Stimulated activated CD8-positive, alpha-beta memory T cell treated with anti-CD3 and anti-CD28 coated beads, Interleukin-12 subunit alpha, Interleukin-12 subunit beta, amount 100 ng/mL, for 24 hours (primary cell): ENCODE data around the gene RNF150.

Experiments used
- DNase-seq: peaks from one replicate; pipeline ENCODE4 v3.0.0-alpha.2; 2020; ENCODE audit errors: extremely low read depth

RNF150 gene

DNA sequence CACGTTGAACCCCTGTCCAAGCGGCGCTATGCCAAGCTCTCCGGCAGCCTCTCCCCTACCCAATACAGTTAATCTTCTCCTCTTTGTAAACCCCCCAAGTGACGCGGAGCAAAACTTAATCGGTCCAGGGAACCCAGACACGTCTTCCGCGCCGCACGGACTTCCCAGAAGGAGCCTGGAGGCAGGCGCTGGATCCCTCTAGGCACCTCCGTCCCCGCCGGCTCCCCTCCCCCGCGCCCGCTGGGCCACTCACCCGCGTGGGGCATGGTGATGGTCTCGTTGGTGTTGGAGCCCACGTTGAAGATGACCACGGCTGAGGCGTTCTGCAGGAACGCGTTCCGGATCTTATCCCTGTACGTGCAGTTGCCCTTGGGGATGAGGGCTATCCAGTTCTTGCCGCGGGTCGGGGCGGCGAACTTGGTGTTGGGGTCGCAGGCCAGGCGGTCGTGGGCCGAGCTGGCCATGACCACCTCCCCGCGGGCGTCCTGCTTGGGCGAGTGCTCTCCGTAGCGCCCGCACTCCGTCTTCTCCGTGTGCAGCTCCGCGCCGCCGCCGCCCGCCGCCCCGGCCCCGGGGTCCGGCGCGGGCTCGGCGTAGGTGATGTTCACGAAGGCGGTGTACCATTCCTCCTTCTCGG, 1.1 kb downstream of the RNF150 start:
- DNase-seq = no peak

DNA sequence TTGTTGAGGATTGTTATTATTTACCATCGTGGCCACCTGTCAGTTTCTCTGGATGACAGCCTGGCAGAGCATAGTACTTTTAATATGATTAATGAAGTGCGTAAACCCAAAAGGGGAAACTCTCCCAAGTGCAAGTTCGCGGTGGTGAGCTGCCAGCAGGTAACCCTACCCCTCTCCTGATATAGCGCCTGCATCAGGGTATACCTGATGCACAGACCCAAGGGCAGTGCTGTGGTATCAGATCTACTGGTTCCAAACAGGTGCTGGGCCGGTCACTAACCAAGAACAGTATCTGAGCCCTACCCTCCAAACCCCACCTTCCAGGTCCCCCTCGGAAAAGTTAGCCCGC, 1.6 kb downstream of the RNF150 start:
- DNase-seq = no peak

DNA sequence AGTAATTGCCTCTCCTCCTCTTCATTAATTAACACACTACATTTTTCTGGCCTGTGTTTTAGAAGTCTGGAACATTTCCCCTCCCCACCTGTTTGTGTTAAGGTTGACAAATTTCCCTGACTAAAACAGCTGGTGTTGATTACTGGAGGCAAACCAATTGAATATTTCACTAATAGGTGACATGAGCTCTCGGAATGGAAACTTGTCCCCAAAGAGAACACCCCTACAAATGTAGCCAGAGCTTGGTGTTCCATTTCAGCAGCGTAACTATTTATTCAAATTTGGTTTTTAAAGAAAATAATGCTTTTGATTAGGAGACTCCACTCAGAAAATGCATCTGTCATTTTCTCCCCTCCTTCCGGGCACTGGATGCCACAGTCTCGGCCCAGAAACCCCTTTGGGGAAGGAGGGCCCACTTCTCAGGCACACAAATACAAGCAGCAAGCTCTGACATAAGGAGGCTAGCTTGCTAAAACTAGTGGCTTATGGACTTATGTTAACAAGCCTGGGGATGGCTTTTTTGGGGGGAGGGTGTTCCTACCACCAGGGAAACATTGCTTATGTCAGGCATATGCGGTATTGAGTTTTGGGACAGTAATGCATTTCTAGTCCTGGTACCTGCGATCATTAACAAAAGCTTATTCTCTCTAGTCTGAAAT, 2.2 kb downstream of the RNF150 start:
- no peak for DNase-seq

DNA sequence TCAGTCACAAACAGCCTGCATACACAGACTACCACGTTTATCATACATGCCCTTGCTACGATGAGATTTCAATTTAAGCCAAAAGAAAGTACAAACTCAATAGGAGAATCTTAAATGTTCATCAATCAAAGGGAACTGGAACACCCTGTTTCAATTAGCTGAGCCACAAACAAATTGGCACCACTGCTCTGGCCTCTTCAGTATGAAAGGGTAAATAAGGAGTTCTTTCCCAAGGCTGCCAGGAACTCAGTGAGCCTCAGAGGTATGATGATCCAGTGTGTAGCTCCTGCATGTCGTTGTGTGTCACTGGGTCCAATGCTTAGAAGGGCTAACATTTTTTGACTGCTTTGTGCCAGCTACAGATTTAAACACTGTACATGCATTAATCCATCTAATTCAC, 5.4 kb downstream of the RNF150 start:
- DNase-seq = no peak

DNA sequence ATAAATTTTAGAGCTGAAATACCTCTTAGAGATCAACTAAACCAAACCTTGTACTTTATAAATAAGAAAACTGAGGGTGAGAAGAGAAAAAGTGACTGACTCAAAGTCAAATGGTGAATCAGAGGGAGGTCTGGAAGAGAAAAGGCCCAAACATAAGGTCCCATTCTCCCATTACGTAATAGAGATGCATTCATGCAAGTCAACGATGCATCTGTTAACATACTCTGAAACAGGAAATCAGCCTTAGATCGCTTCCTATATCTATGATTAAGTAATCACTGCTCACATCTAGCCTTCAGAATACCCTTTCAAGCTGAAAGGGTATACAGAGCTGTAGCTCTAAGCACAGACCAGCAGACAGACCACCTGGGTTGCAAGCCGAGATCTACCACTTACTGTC, 6.5 kb downstream of the RNF150 start:
- no peak for DNase-seq

DNA sequence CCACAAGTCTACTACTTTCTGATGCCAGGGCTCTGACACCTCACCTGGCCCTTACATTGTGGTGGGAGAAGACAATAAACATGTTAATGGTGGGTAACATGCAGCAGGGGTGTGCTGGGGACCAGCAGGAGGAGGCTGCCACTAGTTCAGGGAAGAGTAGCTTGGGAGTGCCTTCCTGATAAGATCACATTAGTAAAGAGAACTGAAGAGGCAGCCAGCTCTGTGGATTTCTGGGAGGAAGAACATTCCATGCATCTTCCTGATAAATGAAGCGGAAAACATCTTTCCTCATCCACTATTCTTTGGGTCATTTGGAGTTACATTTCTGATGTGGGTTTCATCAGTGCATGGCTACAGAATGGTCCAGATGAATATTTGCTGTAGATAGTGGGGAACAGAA, 9.0 kb downstream of the RNF150 start:
- no peak for DNase-seq

DNA sequence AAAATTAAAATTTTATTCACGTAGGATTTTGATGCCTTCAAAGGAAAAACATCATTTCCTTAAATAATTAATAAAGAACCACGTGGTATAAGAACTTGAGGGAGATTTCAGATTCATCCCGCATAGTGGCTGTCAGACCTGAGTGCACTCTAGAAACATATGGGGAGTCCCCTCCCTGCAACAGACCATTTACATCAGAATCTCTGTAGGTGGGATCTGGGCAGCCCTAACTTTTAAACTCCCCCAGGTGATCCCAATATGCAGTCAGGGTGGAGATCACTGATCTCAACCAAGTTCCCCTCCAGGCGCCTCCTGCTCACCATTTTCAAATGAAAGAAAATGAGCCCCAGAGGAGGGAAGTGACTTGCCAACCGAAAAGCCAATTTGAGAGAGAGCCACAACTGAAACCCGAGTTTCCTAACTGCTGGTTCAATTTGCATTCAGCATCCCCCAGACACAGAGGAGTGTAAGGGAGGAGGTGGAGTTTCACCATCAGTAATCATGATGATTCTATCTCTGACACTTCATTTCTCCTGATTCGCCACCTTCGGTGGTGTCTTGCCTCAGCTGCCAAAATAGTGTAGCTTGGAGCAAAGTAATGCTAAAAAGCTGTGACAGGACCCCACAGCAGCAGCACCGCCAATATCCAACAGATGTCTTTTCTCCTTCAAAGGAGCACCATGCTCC, 11.4 kb downstream of the RNF150 start:
- no peak for DNase-seq

DNA sequence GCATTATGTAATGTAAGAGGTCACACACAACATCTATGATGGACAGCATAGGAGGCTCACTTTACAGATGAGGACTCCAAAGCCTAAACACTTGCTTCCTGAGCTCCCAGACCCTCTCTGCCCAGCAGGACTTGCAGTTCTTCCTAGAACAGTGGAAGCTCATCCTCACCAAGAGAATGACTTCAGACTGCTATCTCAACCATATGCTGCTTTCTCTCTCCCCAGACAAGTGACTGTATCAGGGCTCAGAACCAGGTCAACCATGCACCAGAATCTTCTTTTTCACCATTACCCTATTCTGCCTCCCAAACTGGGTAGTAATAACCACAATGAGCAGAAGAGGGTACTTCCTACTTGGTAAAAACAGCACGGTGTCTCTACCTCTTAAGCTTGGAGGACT, 12.2 kb downstream of the RNF150 start:
- DNase-seq = no peak

DNA sequence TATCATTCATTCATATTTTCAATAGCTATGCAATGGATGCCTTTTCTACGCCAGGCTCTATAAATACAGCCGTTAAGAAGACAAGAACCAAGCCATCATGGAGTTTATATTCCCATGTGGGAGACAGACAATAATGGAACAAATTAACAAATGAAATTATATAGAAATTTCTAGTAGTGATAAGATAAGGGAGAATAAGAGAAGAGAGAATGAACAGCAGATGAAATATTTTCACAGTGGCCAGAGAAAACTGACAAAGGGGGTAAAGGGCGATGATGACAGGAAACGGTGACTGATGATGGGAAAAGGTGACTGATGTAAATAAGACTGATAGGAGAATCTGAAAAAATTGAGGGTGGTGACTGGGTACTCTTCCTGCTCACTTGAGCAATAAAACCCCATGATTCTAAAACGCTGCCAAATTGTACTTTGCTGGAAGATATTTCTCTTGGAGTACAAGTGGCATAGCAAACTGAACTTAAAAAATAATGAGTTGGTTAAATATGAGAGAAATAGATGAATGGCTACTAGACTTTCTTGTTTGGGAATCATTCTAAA, 13.2 kb downstream of the RNF150 start:
- DNase-seq = no peak

DNA sequence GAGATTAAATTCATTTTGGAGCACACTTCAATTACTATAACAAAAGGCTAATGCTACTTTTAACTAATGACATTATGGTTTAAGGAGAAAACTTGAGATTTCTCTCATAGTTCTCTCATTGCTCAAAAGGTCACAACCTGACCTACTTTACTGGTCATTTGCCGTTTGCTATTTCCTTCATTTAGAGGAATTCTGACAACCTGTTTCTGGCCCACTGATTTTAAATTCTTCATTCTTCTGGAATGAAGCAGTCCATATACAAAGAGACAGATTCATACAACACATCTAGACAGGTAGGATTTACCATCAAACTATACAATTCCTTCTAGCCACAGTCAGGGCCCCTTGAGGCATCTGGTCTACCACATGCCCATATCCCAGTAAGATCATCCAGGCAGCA, 14.2 kb downstream of the RNF150 start:
- DNase-seq = no peak

DNA sequence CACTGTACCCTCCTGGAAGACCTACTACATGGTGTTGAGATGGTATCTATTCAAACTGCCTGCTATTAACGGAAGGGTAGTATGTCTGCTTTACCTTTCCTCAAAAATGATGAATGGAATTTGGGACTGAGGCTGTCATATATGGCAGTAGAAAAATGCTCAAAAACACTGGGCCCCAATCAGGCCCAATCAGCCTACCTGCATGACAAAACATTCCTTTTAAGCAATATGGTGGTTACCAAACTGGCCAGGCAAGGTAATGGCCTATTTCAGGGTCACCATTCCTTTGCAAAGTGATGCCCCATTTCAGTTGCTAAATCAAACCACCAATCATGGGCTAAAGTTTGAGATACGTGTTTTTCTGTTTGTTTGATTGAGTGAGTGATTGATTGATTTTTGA, 14.9 kb downstream of the RNF150 start:
- DNase-seq = no peak

DNA sequence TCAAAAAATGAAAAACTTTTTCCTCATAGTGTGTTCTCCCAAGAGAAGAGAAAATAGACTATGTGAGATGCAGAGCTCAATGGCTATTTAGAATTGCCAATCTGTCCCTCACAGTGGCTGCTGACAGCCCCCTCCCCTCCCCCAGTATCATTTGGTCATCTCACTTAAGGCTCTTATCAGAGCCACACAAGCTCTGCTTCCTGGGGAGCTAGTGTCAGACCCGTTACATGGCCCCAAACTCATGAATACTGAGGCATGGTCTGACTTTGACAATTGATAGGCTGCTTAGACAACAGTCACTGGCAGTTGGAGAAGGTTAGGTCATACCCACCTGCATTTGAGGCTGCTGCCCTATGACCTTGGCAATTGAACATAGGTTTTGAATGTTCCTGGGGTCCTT, 15.3 kb downstream of the RNF150 start:
- no peak for DNase-seq

DNA sequence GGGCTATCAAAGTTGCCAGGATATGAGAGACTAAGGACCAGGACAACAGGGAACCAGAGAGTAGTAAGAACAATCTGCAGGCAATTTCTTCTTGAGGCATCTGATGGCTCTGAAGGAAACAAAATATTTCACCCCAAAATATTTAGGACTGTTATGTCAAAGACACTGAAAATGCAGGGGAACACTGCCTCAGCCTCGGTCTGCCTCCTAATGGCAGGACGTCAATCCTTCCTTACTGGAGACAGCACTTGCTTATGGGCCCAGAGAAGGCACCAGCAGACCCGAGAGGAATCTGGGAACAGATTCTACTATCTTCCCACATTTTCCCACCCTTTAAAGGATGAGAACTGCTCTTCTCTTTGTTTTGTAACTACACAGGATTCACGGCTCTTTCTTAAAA, 23.3 kb downstream of the RNF150 start:
- DNase-seq = no peak

DNA sequence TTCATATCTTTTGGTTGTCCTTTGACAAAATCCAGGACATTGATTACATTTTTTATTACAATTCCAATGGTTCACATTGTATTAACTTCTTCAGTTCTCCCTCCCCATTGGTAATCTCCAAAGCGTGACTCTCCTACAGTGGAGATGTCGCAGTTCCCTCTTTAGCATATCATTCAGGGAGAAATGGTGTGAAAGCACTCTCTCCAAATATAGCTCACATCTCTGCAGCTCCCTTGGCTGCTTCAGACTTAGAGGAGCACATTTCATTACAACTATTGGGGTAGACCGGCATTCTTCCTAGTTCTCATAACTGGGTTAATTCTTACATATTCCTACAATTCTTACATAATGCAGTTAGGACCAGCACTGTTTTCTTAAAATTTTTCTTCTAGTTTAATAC, 25.3 kb downstream of the RNF150 start:
- DNase-seq = no peak

DNA sequence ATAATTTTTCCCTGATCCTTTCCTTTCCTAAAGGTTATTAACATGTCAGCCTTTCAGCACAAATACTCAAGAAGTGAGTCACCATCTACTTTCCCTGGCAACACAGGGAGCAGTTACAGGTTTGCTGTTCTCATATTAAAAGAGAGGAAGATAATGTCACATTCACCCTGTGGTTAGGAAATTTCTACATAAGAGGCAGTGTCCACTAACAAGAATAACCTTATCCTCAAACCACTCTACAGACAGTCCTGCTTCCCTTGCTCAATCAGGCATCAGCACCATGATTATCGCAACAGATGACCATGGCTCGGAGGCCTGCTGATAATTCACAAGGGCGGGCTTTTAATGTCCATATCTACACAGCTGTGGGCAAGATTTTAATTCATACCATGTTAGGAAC, 30.9 kb downstream of the RNF150 start:
- DNase-seq = no peak

DNA sequence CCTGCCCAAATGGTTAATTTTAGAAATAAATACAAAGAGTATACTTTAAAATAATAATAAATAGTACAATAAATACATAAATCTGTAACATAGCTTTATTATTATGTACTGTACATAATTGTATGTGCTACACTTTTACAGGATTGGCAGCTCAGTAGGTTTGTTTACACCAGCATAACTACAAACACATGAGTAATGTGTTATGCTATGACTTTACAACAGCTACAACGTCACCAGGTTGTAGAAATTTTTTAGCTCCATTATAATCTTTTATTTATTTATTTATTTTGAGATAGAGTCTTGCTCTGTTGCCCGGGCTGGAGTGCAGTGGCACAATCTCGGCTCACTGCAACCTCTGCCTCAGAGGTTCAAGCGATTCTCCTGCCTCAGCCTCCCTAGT, 31.8 kb downstream of the RNF150 start:
- no peak for DNase-seq

DNA sequence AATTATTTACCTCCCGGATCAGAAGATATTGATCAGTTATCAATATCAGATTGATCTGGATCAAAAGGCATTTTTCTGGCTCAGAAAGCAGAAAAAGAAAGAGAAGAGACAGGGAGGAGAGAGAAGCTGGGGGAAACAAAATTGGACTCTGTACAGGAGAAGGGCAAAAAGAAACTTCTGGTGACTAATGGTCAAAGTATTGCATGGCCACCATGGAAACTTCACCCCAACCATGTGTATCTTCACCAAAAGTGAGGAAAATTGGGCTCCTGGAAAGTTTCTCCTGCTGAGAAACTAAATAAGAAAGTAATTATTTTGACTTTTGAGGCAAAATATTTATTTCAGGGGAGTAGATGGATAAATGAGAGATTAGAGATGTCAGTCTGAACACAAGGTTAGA, 33.9 kb downstream of the RNF150 start:
- DNase-seq = no peak

DNA sequence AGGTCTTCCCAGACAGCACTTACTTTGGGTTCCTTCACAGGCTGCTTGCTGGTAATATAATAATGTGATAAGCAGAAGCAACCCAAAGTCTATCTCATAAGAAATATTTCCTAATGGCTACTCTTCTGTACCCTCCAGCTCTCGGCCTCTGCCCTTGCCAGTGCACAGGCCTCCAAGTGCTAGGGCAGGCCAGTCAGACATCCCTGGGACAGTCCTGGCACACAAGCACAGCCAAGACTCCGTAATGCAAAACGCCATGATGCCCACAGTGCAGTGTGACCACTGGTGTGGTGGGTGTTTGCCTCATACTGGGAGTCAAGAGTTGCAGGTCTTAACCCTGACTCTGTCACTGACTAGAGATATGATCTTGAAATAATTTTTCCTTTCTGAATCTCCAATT, 35.1 kb downstream of the RNF150 start:
- no peak for DNase-seq

DNA sequence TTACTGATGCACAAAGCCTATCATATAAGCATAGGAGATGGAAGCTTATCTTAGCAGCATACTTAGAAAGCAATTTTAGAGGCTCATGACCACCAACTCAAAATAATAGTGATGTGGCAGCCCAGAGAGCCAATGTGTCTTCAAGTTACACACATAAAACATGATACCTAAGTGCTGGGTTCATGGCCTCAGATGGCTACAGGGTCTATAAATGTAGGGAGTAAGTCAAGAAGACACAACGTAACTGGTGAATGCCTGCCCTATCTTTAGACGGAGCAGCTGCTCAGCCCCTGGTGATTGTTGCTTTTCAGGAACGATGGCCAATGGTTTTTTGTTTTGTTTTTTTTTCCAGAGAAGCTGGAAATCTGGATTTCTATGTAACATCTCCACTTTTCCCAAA, 42.8 kb downstream of the RNF150 start:
- no peak for DNase-seq

DNA sequence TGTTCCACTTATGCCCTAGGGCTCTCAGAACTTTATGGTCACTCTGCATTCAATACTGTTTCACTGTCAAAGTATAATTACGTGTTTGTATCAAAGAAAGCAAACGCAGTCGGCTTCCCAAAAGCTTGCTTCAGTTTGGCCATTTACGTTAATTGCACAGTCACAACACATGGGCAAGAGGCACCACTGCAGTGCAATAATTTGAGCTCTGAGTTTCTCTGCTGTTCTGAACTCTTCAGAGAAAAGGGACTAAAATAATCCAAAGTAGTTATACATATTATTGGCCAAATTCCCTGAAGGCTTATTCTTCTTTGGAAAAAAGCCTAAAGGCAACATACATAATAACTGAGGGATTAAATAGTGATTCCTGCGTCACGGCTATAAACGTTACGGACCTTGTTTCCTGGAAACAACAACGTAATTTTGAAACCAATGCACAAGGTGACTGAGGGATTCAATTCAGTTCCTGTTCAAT, 51.3 kb downstream of the RNF150 start:
- no peak for DNase-seq

DNA sequence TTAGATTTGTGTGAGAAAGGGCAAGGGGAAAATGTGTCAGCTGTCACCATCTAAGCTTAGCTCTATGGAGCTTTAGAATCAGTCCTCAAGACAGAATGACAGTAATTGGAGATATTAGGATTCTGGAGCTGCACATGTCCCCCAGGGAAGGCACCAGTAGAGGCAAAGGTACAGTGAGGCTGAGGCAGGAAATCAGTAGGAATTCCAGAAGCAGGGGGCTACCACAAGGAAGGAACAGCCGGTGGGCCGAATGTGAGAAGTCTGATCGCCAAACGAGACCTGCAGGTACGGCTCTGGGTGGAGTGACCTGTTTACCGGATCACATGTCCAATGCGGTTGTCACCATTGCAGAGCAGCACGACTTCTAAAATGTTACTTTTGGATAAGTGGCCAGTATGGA, 52.6 kb downstream of the RNF150 start:
- no peak for DNase-seq

DNA sequence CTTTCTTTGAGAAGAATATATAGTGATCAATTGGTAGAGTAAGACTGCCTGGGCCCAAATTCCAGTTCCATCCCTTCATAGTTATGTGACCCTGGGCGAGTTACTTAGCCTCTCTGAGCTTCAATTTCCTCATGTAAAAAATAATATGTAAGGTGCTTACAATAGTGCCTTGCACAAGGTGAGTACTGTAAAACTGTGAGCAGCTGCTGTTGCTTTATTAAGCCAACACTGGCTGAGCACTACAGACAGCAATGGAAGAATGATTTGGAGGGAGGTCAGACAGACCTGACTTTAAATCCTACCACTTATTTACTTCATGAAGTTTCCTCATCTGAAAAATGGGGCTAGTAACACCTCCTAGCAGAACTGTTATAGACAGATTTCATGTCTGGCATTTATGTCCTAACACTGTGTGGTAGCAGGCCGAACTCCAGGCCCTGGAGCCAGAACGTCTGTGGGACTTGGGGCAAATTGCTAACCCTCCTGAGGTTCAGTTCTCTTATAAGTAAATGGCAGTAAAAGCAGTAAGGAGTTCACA, 53.8 kb downstream of the RNF150 start:
- DNase-seq = no peak

DNA sequence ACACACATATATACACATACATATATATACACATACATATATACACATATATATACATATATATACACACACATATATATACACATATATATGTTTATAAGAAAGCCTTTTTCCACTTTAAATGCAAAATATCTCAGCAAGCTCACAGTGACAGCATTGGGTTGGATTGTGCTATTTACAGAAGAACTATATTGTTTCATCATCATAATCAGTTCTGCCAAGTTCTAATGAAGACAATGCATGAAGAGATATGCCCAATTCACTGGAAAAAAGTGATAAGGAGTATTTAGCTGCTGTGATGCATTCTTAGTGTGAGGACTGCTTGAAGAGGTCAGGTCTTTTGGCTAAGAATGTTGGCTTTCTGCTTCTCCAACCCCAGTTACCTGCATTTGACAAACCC, 54.4 kb downstream of the RNF150 start:
- DNase-seq = no peak
